ENCODE data around the gene JMJD1C. TPM values are rescaled to one million over a fixed set of nuclear protein-coding genes. Genes with fewer than 3 reads are reported as not detected.

JMJD1C gene
- total RNA-seq, 1 experiment from 2014 or later = 57.9 TPM

DNA sequence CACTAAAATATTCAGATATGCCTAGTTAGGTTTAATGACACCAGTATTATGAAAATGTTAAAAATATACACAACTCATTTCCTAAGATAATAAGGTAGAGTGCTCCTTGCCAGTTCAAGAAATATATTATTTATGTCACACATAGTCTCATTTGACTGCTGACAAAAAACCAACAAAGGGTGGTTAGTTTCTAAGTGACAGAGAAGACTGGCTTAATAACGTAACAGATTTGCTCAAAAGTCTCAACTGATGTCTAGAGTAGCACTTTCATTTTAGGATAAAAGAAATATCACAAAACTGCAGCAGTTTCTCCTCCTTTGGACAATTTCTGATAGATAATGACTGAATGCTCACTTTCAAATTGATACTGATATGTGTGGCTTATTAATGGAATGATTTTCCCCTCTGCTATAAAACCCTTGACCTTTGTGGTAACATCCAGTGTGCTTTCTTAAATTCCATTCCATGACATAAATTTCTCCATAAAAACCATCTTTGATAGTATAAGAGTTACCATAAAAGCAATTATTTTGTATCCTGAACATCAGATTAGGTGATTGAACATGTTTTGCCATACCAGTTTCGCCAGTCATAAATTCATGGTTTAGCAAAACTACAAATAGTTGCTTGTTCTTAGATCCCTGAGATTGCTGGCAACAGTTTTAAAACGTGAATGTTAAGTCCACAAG lies 238.4 kb downstream of the JMJD1C start:
- no peak for DNase-seq (ENCODE audit: low read depth)

DNA sequence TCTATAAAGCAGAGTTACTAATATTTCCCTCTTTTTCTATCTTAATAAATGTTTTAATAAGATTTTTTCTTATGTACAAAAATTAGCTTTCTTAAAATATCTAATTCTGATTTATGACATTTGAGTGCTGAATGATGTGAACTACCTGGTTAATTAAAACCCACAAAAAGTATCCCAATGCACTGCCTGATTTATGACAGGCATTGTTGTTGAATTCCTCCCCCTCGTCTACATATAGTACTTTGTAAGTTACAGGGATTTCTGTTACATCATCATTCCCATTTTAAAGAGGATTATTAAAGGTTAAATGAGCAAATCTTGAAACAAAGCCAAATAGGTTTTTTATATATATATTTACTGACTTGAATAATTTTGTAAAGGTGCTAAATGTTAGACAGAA lies 241.5 kb downstream of the JMJD1C start:
- no peak for DNase-seq (ENCODE audit: low read depth)

- no peak for DNase-seq (ENCODE audit: low read depth)
Measured at GRCh38 chr10:63221950-63222349, 243.8 kb downstream of the JMJD1C start.

DNA sequence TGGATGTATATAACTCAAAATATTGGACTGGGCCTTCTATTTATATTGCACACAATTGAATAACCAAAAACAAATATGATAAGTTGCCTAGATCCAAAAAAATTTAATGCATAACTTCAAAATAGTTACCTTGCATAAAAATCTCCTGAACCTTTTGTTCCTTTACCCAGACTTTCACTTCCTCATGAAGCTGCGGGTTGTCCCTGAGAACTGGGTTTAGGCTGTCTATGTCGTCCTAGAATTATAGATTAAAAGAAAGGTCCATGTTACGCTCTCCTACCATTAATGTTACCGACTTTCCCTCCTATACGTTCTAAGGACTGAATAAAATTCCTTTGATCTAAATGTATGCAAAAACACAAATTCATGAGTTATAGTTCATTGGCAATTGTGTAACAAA lies 246.0 kb downstream of the JMJD1C start:
- no peak for DNase-seq (ENCODE audit: low read depth)

DNA sequence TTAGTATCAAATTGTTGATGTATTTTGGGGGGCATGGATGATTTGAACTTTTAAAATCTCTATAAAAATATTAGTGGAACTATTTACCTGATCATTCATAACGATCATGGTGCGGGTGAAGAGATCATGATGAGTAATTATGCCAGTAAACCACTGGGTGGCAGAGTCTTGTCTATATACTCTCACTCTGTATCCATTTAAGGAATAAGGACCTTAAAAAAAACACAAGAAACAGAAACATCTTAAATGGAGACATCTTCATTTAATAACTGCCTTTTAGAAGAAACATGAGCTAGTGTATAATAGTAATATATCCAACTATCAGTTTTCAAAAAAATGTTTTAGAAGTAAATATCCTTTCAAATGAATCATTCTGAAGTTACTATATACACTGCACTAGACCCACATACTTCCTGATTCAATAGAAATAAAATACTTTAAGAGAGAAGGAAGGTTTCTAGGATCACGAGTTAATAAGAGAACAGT lies 248.6 kb downstream of the JMJD1C start:
- peak; percentile 11 for DNase-seq (ENCODE audit: low read depth)

DNA sequence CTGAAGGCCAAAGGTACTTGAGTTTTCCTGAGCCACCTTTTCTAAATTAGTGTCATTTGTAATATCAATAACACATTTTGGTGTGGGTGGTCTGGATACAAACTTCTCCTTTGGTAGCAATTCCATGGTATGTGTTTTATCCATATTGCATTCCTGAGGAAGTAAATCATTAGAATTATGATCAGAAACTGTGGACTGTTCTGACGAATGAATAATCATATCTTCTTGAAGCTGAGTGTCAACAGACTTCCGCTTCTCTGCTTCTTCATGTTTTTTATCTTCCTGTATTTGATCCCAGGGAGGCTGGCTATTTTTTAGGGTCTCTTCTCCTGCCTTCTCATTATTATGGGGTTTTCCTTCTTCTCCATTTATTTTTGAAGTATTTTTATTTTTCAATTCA lies 251.2 kb downstream of the JMJD1C start:
- no peak for DNase-seq (ENCODE audit: low read depth)

- no peak for DNase-seq (ENCODE audit: low read depth)
Measured at GRCh38 chr10:63213489-63213888, 252.3 kb downstream of the JMJD1C start.

DNA sequence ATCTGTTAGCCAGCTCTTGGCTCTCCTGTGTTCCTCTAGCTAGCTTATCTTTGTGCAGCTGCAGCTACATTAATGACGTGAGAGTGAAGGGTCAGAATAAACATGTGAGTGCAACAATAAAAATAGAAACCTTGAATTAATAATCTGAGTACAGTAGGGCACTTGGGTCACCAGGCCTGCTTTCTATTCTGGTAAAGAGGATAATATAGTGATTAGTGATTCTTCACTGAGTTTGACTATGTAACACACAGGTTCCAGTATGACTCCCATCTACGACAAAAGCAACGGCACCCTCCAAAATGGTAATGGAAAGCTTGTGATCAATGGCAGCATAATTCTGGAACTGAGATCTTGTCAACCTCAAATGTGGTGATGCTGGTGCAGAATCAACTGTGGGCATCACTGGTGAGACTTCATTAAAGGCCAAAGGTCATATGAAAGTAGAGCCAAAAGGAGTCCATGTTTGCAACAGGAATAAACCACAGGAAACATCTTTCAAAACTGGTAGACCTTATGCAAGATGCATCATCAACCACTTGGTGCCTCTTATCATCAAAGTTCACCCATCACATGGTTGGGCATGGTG lies 255.1 kb downstream of the JMJD1C start:
- no peak for DNase-seq (ENCODE audit: low read depth)

- no peak for DNase-seq (ENCODE audit: low read depth)
Measured at GRCh38 chr10:63209705-63210104, 256.1 kb downstream of the JMJD1C start.

GRCh38 chr10:63208986-63209385 lies 256.8 kb downstream of the JMJD1C start:
- DNase-seq (ENCODE audit: low read depth) = peak; percentile 23

- peak; percentile 4 for DNase-seq (ENCODE audit: low read depth)
Measured at GRCh38 chr10:63206997-63207811, 258.6 kb downstream of the JMJD1C start.

DNA sequence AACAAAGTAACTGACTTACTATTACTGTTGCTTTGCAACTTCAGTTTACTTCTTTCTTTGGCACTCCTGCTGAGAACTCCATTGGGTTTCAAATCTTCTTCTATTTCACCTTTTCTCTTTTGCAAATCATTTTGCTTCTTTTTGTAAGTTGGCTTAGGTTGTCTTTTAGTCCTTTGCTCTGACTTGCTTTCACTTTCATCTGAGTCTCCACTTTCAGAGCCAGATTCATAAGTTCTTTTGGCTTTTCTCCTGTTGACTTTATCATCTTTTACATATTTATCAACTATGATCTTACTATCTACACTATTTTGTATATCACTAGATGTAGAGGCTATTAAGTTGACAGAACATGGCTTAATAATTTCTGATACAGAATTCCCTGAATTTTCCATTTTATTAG lies 259.2 kb downstream of the JMJD1C start:
- no peak for DNase-seq (ENCODE audit: low read depth)

- DNase-seq (ENCODE audit: low read depth) = no peak
Measured at GRCh38 chr10:63205421-63205820, 260.4 kb downstream of the JMJD1C start.

DNA sequence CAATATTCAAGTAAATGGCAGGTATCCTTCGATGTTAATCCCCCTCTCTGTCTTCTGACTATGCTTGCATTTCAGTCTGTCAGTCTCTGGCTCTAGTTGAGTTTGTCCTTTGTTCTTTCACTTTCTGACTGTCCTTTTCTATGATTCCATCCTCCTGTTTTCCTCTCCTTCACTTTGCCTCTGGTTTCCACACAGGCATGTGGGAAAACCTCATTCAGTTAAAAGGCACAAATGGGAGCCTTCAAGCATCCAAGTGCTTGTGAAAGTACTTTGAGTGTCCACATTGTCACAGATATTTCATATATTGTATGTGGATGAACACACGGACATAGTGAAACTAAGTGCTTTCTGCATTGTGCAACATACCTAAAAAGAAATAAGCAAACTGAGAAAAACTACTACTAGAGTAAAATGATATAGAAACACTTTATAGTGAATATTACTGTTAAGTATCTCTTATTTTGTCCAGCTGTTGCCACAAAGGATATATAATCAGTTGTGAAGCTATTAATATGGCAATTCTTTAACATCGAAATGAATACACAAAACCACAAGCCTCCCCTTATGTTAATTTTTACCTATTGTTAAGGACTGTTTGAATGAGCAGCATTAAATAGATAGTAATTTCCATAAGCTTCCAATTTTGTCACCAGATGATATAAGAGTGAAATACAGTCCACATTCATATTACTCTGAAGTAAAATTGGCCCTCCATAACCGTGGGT lies 260.9 kb downstream of the JMJD1C start:
- DNase-seq (ENCODE audit: low read depth) = no peak

DNA sequence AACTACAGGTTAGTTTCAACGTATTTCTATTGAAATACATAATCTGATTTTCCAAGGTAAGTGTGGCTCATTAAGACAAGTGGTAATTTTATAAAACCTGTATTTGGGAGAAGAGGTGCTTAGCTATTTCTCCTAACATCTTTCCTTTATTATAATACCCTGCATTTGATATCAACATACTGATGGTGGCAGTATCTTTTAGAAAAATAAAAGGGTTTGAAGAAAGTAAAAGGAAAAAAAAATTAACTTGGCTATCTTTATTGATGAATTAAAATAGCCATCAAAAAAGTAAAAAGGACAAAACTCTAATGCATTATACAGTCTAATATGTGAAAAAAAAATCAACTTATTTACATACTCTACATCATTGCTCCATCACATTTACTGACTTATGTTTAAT lies 264.7 kb downstream of the JMJD1C start:
- no peak for DNase-seq (ENCODE audit: low read depth)

GRCh38 chr10:63200431-63200830 lies 265.3 kb downstream of the JMJD1C start:
- DNase-seq (ENCODE audit: low read depth) = no peak

GRCh38 chr10:63199716-63200115 lies 266.1 kb downstream of the JMJD1C start:
- DNase-seq (ENCODE audit: low read depth) = no peak

- DNase-seq (ENCODE audit: low read depth) = no peak
Measured at GRCh38 chr10:63197344-63198092, 268.3 kb downstream of the JMJD1C start.

DNA sequence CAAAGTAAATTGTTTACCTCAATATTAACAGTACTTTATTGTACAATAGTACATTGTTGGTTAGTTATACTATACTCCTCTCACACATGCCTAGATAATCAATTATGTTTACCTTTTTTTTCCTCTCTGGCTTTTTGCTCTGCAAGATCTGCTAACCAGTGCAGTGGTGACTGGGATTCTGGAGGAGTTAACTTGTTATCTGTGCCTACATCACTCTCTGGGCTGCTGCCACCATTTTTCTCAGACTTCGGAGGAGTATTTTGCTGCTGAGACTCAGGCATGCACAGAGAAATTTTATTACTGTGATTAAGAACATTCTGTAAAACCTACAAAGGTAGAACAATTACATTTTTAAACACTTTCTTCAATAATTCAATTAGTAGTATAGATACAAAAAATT lies 273.0 kb downstream of the JMJD1C start:
- DNase-seq (ENCODE audit: low read depth) = no peak

- no peak for DNase-seq (ENCODE audit: low read depth)
Measured at GRCh38 chr10:63175534-63175933, 290.2 kb downstream of the JMJD1C start.

- no peak for DNase-seq (ENCODE audit: low read depth)
Measured at GRCh38 chr10:63173468-63174232, 292.1 kb downstream of the JMJD1C start.

Measured in Daoy (cell line).